GM18867 (cell line): ENCODE data around the gene CDAN1.

Source experiments
- ATAC-seq: cut with Tn5 transposase; IDR thresholded peaks from one replicate; pipeline ENCODE4 v1.9.1; 2021; ENCODE audit warnings: mild to moderate bottlenecking, moderate library complexity; ENCODE audit not compliant: unreplicated experiment

Gene CDAN1

GRCh38 chr15:42675021-42675420, 61.9 kb downstream of the CDAN1 start:
- no peak for ATAC-seq

GRCh38 chr15:42674472-42674871, 62.5 kb downstream of the CDAN1 start:
- ATAC-seq, result no peak
